Measurements from ENCODE around the gene NCKAP5.

Gene NCKAP5

DNA sequence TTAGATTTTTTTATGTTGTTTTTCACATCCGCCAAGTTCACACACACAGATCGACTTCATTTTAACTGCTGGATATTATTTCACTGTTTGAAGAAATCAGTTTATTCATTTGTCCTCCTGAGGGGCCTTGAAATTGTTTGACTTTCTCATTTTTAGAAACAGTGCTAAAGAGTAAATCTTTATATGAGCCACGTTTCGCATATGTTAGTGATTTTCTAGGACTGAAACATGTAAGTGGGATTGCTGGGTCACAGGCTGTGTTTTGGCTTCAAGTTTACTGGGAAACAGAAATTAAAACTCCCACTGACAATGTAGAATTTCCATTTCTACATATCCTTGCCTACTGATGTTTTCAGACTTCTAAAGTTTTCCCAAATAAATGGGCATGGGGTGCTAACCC, 363.8 kb downstream of the NCKAP5 start:
- DNase-seq (ENCODE audit: low spot score) = no peak

DNA sequence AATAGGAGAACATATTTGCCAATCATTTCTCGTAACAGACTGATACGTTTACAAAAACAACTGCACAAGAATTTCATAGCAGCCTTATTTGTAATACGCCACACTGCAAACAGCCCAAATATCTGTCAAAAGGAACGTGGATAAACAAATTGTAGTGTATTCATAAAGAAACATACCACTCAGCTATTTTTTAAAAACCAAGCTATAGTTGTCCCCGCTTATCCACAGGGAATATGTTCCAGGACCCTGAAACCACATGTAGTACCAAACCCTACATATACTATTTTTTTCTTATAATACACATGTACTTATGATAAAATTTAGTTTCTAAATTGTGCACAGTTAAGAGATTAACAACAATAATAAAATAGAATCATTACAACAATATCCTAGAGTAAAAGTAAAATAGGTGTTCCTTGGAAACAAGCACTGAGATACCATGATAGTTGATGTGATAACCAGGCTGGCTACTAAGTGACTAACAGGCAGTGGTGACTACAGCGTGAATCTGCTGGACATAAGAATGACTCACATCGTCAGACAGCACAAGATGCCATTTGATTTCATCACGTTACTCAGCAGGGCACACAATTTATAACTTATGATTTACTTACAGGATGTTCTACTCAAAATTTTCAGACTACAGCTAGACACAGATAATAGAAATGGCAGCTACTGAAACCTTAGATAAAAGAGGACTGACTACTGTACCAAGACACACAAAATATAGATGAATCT, 367.4 kb downstream of the NCKAP5 start:
- DNase-seq (ENCODE audit: low spot score) = no peak

DNA sequence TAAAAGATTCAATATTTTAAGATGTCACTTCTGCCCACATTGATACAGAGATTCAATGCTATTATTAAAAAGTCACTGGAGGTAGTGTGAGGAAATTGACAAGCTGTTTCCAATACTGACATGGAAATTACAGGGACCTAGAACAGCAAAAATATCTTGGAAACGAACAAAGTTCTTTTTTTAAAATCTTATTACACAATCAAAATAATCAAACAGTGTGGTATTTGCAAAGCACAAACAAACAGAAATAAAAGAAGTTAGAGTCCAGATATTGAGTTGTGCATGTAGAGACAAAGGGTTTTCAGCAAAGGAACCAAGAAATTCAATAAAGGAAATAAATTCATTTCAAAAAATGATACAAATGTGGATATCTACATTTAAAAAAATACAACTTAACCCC, 369.6 kb downstream of the NCKAP5 start:
- no peak for DNase-seq (ENCODE audit: low spot score)

DNA sequence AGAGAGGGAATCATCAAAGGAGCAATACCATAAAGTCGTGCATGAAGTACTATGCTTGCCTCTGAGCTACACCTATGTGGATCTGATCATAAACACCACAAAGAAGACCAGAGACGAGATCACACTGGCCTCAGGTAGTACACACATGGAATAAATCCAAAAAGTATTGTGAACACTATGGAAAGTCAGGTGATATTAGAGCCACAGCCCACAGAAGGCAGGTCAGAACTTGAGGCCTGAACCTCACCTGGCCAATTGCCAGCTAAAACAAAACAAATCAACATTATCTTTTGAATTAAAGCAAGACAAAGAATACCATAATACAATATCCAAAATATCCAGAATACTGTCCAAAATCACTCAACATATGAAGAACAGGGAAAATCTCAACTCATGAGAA, 371.1 kb downstream of the NCKAP5 start:
- DNase-seq (ENCODE audit: low spot score) = no peak

DNA sequence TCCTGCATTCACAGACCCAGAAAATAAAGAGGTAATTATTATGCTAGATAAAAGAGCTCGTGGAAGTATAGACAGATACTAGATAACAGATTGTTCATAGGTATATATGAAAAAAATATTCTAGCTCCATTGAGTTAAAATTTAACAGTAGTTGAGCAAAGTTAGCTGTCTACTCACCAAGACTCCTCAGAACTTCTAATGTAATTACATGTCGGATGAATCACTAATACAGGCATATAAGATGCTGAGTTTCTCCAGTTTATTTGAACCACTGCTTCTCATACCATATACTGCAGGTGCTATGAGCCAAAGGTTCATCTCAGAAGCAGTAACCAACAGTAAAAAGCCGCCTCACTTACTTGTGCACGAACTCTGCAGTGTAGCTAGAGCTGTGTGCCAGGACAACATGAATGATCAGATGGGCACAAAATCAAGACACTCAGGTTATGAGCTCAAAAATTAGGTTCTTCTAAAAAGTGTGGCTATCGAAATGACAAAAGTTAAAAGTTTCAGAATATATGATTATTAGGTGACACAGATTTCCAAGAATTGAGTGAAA, 373.4 kb downstream of the NCKAP5 start:
- no peak for DNase-seq (ENCODE audit: low spot score)

DNA sequence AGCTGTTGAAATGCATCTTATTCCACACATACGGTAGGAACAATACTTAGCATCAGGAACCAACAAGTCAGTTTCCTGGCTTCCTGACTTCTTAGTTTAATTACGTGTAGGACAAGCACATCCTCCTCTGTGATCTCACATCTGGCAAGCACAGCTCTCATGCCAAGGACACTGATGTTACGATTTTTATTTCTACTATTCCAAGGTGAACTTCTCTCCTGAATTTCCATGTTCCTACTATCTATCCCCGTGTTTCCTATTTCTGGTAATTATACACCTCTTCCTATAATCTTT, 374.0 kb downstream of the NCKAP5 start:
- DNase-seq (ENCODE audit: low spot score) = no peak

DNA sequence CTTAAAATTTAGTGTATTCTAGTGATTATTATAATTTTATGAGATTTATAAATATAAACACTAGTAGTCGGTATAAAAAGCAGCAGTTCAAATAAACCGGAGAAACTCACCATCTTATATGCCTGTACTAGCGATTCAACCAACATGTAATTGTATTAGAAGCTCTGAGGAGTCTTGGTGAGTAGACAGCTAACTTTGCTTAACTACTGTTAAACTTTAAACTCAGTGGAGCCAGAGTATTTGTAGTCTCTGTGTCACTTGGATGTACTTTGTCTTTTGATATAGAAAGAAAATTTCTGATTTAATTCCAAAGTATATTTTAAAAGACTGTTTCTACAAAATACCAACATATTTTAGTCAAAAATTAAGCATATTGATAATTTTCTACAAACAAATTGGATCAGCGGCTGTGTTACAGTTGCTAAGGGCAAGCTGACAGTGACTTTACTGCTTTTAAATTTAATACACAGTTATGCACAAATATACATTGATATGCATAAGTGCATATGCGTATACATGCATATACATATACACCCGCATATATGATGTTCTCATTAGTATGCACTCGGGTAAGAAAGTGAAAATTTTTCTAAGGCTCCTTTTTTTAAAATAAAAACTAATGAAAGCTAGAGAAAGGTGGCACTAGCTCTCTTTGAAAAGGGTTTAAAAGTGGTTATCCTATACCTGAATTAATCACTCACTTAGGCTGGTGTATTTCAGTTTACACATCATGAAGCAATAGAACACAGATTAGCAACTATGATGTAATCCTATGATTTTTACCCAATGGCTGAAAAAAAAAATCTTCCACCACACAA, 374.5 kb downstream of the NCKAP5 start:
- DNase-seq (ENCODE audit: low spot score) = no peak

DNA sequence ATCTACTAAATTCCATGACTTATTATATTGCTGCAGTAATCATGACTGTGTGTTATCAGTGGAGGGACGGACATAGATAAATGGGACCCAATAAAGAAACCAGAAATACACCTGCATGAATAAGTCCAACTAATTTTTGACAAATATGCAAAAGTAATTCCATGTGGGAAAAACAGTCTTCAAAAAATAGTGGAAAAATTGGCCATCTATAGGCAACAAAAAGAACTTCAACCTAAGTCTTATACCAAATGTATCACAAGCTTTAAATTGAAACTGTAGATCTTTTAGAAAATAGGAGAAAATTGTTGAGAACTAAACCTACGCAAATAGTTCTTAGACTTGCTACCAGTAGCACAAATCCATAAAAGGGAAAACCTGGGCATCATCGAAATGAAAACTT, 376.2 kb downstream of the NCKAP5 start:
- DNase-seq (ENCODE audit: low spot score) = no peak

DNA sequence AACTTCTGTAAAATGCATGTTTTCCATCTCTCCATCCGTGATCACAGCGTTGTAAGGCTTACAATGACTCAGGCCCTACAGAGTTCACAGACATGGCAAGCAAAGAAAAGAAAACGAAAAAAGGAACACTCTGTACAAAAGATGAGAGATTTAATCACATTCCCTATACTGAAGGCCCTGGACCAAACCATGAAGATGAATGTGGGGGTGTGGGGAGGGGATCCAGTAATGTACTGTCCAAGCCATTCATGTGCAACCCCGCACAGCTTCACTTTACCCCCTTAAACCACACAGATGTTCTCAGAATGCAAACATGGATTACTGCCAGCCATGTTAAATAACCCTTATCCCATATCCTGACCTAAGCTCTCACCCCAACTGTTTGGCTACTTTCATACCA, 391.1 kb downstream of the NCKAP5 start:
- no peak for DNase-seq (ENCODE audit: low spot score)

DNA sequence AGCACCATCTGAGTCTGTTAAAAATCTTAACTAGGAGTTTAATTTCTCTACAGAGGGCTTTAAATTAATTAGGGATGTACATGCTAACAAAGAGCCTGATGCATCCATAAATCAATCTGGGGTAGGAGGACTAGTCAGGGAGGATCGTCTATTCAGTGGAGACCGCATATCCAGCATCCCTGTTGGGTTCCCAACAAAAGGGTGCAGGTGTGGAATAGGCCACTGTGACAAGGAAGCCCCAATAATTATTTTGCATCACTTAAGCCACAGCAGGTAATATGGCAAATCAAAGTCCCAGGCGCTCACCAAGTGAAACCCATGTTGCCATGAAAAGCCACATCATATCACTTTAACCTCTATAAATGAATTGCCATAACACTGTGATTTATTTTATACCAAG, 392.3 kb downstream of the NCKAP5 start:
- DNase-seq (ENCODE audit: low spot score) = no peak

DNA sequence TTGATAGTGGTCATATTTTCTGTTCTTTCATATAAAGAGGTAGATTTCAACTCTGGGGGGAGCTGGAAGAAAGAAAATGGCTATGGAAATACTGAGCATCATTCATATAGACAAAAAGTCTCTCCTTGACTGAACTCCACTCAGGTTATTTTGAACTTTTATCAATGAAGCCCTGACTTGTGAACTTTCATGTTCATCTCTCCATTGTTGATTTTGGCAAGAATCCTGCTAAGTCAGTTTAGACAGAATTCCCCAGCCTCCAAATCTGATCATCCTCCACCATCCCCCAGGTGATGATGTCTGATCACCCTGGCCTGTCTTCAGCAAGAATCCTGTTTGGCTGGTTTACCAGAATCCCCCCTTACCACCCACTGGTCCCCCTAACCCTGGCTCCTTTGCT, 395.0 kb downstream of the NCKAP5 start:
- DNase-seq (ENCODE audit: low spot score) = no peak

DNA sequence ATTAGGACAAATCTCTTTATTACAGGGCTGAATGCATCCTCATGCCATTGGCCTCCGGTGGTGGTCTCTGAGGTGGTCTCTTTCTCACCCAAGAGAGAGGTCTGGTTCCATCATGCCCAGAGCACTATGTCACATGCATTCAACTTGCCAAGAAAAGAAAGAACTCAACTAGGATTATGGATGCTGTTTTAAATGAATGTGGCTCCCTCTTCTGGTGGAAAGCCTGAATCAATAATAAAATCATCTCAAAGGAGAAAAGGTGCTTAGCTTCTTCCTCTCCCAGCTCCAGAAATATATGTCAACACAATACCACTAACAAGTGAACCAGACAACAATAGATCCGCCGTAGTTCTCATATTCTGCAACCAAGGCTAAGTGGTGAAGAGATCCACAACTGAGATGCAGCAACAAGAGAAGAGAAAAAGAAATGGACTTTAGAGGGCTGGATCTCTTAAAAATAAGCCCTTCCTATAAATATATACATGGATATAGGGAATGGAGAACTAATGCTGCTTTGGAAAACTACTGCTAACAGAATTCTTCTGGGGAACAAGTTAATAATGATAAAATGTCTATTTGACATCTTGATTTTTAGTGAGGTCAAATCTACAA, 396.8 kb downstream of the NCKAP5 start:
- peak; percentile 66 for DNase-seq (ENCODE audit: low spot score)

DNA sequence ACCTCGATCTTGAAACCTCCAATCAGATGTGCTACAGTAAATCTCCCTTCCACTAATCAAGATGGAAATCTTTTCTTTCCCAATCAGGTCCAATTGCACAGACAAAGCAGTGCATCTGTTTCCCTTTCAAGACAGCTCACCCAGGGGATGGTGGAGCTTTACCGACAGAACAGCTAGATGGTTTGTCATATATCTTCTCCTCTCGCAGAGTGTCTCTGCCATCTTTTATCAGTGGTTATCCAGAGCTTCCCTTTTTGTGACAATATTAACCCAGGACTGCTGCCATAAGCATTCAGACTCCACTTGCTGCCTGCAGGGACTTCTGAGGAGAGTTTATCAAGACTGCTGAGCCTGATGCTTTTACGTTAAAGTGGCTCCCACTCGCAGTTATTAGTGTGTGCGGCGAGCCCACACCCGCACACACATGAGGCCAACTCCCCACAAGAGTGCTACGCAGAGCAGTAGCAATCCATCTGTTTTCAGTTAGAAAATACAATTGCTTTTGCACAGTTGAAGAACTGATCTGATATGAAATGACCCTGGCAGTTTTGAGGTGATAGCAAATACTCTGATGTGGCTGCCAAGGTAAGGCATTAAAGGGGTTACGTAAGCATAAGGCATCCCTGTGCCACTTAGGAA, 398.9 kb downstream of the NCKAP5 start:
- no peak for DNase-seq (ENCODE audit: low spot score)

DNA sequence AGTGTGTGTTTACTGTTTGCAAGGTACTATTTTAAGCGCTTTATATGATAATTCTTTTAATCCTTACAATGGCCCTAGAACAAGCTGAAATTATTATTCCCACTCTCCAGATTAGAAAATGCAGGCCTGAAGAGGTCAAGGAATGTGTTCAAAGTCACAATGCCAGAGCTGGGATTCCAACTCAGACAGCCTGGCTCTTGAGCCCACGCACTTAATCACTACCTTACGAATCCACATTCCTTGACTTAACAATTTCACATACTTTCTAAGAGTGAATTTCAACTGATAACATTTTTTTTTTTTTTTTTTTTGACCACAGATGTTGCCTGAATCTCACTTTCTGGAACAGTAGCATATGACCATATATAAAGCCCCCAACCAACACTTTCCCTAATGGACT, 400.3 kb downstream of the NCKAP5 start:
- no peak for DNase-seq (ENCODE audit: low spot score)

DNA sequence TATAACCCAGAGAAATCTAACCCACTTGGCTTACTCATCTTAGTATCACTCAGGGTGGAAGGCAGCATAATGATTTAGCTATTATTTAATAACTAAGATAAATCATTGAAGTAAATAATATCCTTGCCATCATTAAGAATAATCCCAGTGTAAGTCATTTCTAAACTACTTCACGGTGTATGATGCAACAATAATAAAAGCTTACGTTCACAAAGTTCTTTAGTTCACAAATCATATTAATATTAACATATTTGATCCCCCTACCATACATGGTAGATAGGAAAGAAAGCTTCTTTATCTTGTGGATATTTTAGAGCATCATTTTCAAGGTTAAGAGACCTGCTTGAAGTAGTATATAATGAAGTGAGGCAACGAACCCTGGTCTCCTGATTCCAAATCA, 401.0 kb downstream of the NCKAP5 start:
- DNase-seq (ENCODE audit: low spot score) = no peak

DNA sequence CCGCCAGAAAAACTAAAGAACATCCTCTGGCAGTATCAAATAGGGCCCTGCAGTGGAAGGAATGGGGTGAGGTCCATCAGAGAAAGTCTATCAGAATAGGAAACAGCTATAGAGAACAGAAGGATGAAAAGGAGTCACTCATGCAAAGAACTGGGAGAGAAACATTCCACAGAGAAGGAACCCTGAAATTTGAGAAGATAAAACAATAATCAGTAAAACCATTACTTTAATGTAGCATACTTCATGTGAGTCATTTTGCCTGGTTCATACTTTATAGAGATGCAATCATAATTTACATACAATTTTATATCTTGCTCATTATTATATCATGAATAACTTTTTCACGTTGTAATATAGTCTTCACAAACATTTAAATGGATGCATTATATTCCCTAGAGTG, 402.2 kb downstream of the NCKAP5 start:
- no peak for DNase-seq (ENCODE audit: low spot score)

DNA sequence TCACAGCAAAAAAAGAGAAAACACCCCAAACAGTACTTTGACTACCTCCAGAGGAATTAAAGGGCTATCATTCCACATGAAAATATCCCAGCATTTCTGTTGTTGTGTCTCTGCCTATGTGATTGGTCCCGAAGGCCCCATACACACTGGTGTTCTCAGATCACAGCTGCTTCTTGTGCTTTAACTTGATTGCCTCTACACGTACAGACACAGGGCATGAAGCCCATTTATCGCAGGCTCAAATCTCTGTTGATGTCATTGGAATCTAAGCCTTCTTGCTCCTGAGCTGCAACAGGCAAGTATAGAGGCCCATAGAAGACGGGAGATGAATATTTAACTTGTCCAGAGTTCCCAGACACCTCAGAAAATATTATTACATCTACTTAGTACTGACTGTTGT, 405.2 kb downstream of the NCKAP5 start:
- no peak for DNase-seq (ENCODE audit: low spot score)

DNA sequence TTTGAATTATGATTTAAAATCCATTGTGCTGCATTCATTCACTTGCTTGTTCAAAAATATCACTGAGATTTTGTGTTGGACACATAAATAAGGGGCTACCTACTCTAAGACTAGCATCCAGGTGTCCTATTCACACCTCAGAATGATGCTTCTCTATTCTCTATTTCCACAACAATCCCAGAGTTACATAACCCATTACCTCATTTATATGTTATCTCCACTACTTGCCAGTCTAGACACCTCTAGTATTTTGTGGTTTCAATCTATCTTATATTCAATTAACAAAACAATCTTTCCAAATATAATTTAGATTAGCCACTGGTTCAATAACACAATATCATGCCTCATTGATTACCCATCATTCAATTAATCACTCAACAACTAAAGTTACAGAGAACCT, 409.8 kb downstream of the NCKAP5 start:
- no peak for DNase-seq (ENCODE audit: low spot score)

DNA sequence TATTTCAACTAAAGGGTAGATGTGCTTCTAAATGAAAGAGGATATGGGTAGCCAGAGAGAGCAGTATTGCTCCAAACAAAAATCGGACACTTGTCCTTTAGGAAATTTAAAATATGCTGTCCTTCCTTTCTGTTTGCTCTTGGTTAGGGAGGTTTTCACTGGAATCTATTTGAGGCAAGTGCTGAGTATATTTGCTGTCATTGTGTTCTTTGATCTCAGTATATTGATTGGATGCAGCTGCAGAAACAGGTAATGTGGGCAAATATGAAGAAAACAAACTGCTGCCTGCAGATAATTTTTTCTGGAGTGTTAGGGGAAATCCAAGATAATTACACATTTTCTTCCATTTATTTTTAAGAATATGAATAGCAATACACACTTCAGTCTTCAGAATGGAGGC, 410.2 kb downstream of the NCKAP5 start:
- no peak for DNase-seq (ENCODE audit: low spot score)

DNA sequence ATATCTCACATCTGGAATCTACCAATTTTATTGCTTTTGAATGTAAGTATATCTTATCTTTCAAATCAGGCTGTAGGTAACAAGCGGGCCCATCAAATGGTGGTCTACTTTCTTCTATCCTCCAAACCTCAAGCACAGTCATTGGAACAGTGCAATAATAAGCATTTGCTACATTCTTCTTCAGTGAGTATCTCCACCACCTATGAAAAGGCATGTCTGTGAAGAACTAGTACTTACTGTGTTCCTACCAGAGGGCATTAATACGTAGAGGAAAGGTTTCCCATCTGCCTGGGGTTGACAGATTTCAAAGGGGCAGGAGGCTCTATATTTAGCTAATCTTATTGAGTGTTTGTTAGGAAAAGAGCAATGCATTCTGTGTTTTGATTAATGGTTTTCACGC, 411.1 kb downstream of the NCKAP5 start:
- no peak for DNase-seq (ENCODE audit: low spot score)

DNA sequence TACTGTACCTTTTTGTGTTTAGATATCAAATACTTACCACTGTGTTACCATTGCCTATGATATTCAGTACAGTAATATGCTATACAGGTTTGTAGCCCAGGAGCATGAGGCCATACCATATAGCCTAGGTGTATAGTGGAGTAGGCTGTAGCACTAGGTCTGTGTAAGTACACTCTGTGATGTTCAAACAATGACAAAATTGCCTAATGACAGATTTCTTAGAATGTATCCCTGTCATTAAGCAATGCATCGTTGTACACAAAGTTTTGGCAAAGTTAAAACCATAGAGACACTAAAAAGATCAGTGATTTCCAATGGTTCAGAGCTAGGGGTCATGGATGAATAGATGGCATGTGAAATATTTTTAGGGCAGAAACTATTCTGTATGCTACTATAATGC, 415.5 kb downstream of the NCKAP5 start:
- DNase-seq (ENCODE audit: low spot score) = no peak

DNA sequence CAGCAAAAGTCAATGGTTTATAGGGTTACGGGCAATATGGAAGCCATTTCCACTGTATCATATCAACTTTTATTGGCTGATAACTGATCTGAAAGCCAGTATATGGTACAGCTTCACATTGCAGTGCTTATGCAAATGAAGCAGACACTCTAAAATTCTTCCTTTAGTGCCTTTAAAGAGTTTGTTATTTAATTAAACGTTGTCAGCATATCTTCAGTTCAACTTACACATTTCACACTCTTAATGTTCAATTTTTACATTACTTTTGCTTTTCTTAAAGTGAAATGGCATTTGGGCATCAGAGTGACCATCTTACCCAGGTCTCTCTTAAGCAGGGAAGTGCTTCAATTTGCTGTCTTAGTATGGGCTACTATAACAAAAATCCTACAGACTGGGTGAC, 420.1 kb downstream of the NCKAP5 start:
- DNase-seq (ENCODE audit: low spot score) = no peak

DNA sequence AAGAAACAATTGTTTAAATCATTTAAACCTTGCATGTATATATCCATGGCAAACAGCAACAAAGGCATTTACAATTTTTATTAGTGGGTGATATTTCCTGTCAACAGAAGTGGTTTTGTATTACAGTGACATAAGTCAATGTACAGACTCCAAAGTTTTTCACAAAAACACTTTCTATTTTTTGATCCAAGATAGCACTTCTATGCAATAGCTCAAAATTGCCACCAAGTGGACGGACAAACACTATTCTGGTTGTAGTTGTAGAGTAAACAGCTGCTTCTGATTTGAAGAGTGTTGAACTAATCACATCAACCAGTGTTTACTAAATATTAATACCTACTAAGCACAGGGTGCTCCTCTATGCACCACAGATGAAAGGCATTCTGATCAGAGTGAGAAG, 421.4 kb downstream of the NCKAP5 start:
- no peak for DNase-seq (ENCODE audit: low spot score)

Data from globus pallidus (tissue), 1 donor.